ENCODE measurements around the gene C11orf54. TPM values are rescaled to one million over a fixed set of nuclear protein-coding genes. Genes with fewer than 3 reads are reported as not detected.

The C11orf54 gene
- 11.3 and 12.1 TPM in 2 replicates for polyA plus RNA-seq (2013)

DNA sequence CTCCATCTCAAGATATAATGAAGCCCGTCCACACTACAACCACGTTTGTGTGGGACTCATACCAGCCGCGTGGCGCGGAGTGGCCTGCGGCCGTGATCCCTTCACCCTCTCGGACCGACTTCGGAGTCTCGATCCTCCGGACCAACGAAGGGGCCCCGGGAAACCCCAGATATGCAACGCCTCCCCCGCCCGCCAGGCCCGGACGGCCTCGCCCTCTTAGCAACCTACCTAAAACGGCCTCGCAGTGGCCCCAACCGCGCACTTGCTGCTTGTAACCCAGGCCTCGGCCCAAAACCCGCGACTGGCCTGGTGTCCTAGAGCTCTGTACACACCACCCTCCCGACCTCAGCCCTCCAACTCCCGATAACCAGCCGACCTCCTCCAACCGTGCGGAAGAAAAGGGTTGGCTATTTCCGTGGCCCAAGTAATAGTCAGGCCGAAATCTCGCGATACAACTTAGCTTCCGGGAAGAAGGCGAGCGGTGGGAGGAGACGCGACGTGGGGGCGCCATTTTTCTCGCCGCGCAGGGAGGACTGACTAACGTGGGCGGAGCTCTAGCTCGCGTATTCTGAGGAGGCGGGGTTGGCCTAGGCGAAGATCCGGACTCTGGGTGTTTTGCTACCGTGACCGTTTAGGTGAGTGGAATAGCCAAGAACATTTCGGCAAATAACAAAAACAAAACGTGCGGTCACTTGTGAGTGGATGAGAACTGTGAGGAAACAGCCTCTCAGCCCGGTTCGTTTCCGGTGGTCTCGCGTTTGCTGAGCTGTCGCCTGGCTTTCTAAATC lies at the start of gene C11orf54, which contains the start of gene TAF1D:
C11orf54 (plus strand) TSS at position 579 of the 788 bp plus-strand sequence. CDS start 5,722 bp downstream, outside the sequence.
TAF1D (minus strand) TSS at position 402 of the 788 bp plus-strand sequence. CDS start 2,191 bp downstream, outside the sequence.
- peak within 1 kb of the TSS; percentile 93 for H3K4ac ChIP-seq (ENCODE audit: low read depth, low read length)
- peak within 1 kb of the TSS; percentile 91 for H3K27ac ChIP-seq (ENCODE audit: low read depth, low read length)
- H3K9ac ChIP-seq (ENCODE audit: low read length) = peak within 1 kb of the TSS; percentile 97
- H3K4me3 ChIP-seq (ENCODE audit: low read depth, low read length) = peak within 1 kb of the TSS; percentile 97
- no peak within 1 kb of the TSS for H3K23ac ChIP-seq (ENCODE audit: low read length)
- peaks cover 0 to 3% of the 10 kb centered on the region in 2 experiments for H3K4me1 ChIP-seq (ENCODE audit: control insufficient read depth in 1 of 2, insufficient read depth in 2 of 2, low read length in 2 of 2)
- peaks cover 14% of the 10 kb centered on the region for H3K79me2 ChIP-seq (ENCODE audit: control insufficient read depth, insufficient read depth, low read length, poor library complexity)
- no peak within 1 kb of the TSS for H2BK12ac ChIP-seq (ENCODE audit: low read length)
- no peaks in the 10 kb centered on the region for H3K9me3 ChIP-seq (ENCODE audit: insufficient read depth, low read depth, low read length)
- WGBS (ENCODE audit: extremely low coverage, insufficient coverage, insufficient read length) = no CpG with 5 or more reads among the region's 65 CpGs
- DNase-seq = peak; percentile 98 to 100
- H3K4me2 ChIP-seq (ENCODE audit: low read length) = peak within 1 kb of the TSS; percentile 89
- H2BK5ac ChIP-seq (ENCODE audit: low read depth, low read length, poor library complexity) = peak within 1 kb of the TSS; percentile 90
- H3K27me3 ChIP-seq (ENCODE audit: insufficient read depth, low read length) = no peaks in the 10 kb centered on the region
- peak within 1 kb of the TSS; percentile 64 for H2AK5ac ChIP-seq (ENCODE audit: low read length)
- H4K91ac ChIP-seq (ENCODE audit: low read depth, low read length) = peak within 1 kb of the TSS; percentile 87
- H4K12ac ChIP-seq (ENCODE audit: low read depth, low read length) = peak within 1 kb of the TSS; percentile 91
- peak within 1 kb of the TSS; percentile 80 for H2AFZ ChIP-seq (ENCODE audit: insufficient read depth, low read length, poor library complexity)
- H3K18ac ChIP-seq (ENCODE audit: low read length) = peak within 1 kb of the TSS; percentile 86
- peaks cover 13% of the 10 kb centered on the region for H3K79me1 ChIP-seq (ENCODE audit: low read length)
- H2BK120ac ChIP-seq (ENCODE audit: insufficient read depth, low read length, poor library complexity) = peak within 1 kb of the TSS; percentile 81
- H3K36me3 ChIP-seq (ENCODE audit: control insufficient read depth in 1 of 2, insufficient read depth in 2 of 2, low read length in 2 of 2) = peaks cover 4 to 12% of the 10 kb centered on the region in 2 experiments
- peak within 1 kb of the TSS; percentile 91 for H3K14ac ChIP-seq (ENCODE audit: low read length)
- peak within 1 kb of the TSS; percentile 91 for H4K8ac ChIP-seq (ENCODE audit: low read depth, low read length)

DNA sequence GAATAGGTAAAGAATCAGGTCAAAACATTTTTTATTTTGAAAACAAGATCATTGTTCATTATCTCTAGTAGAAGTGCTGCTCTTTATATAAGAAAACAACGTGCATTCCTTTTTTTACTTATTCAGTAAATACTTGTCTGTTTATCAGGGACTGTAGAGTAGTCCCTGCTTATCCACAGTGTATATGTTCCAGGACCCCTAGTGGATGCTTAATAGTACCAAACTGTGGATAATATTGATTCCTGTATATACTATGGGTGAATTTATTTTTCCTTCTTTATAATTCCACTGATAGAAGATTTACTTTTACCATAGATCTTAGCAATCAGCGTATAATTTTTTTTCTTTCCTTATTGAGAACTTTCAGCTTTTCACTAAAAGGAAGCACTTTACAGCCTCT lies 47.4 kb upstream of the C11orf54 start:
- Histone ChIP-seq H3K79me2 (ENCODE audit: control insufficient read depth, insufficient read depth, low read length, poor library complexity) (no peaks in the 10 kb centered on the region), H4K12ac (ENCODE audit: low read depth, low read length) (no peak overlapping the region), H3K79me1 (ENCODE audit: low read length) (no peaks in the 10 kb centered on the region), H3K4me1 (ENCODE audit: control insufficient read depth in 1 of 2, insufficient read depth in 2 of 2, low read length in 2 of 2) (no peaks in the 10 kb centered on the region), H4K91ac (ENCODE audit: low read depth, low read length) (no peak overlapping the region), H3K18ac (ENCODE audit: low read length) (no peak overlapping the region), H4K8ac (ENCODE audit: low read depth, low read length) (no peak overlapping the region), H3K27ac (ENCODE audit: low read depth, low read length) (no peak overlapping the region), H2BK120ac (ENCODE audit: insufficient read depth, low read length, poor library complexity) (no peak overlapping the region), H3K23ac (ENCODE audit: low read length) (no peak overlapping the region), H3K9ac (ENCODE audit: low read length) (no peak overlapping the region), H3K27me3 (ENCODE audit: insufficient read depth, low read length) (no peaks in the 10 kb centered on the region), H2BK5ac (ENCODE audit: low read depth, low read length, poor library complexity) (no peak overlapping the region), H2AFZ (ENCODE audit: insufficient read depth, low read length, poor library complexity) (no peak overlapping the region), H3K4me2 (ENCODE audit: low read length) (no peak overlapping the region), H3K4ac (ENCODE audit: low read depth, low read length) (no peak overlapping the region), H2BK12ac (ENCODE audit: low read length) (no peak overlapping the region), H3K9me3 (ENCODE audit: insufficient read depth, low read depth, low read length) (no peaks in the 10 kb centered on the region), H3K14ac (ENCODE audit: low read length) (no peak overlapping the region), H2AK5ac (ENCODE audit: low read length) (no peak overlapping the region), H3K4me3 (ENCODE audit: low read depth, low read length) (no peak overlapping the region), H3K36me3 (ENCODE audit: control insufficient read depth in 1 of 2, insufficient read depth in 2 of 2, low read length in 2 of 2) (peaks cover 10 to 29% of the 10 kb centered on the region in 2 experiments)
- WGBS (ENCODE audit: extremely low coverage, insufficient coverage, insufficient read length) = no CpG with 5 or more reads among the region's 2 CpGs
- no peak for DNase-seq

DNA sequence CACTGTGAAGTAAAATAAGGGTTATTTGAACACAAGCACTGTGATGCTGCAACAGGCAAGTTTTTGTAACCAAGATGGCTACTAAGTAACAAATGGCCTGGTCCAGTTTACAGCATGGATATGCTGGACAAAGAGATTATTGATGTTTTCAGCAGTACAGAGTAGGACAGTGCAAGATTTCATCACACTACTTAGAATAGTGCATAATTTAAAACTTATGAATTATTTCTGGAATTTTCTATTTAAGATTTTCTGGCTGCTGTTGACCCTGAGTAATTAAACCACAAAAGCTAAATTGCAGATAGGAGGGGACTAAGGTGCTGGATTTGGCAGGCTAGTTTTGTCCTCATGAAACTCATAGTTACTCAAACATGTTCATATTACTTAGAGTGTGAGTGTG lies 46.9 kb upstream of the C11orf54 start:
- Histone ChIP-seq H4K91ac (ENCODE audit: low read depth, low read length) (no peak overlapping the region), H3K27ac (ENCODE audit: low read depth, low read length) (no peak overlapping the region), H3K9me3 (ENCODE audit: insufficient read depth, low read depth, low read length) (no peaks in the 10 kb centered on the region), H3K4me3 (ENCODE audit: low read depth, low read length) (no peak overlapping the region), H2BK120ac (ENCODE audit: insufficient read depth, low read length, poor library complexity) (no peak overlapping the region), H3K79me2 (ENCODE audit: control insufficient read depth, insufficient read depth, low read length, poor library complexity) (no peaks in the 10 kb centered on the region), H3K79me1 (ENCODE audit: low read length) (no peaks in the 10 kb centered on the region), H3K18ac (ENCODE audit: low read length) (no peak overlapping the region), H4K8ac (ENCODE audit: low read depth, low read length) (no peak overlapping the region), H4K12ac (ENCODE audit: low read depth, low read length) (no peak overlapping the region), H2AFZ (ENCODE audit: insufficient read depth, low read length, poor library complexity) (no peak overlapping the region), H3K9ac (ENCODE audit: low read length) (no peak overlapping the region), H3K27me3 (ENCODE audit: insufficient read depth, low read length) (no peaks in the 10 kb centered on the region), H2BK5ac (ENCODE audit: low read depth, low read length, poor library complexity) (no peak overlapping the region), H3K36me3 (ENCODE audit: control insufficient read depth in 1 of 2, insufficient read depth in 2 of 2, low read length in 2 of 2) (peaks cover 9 to 26% of the 10 kb centered on the region in 2 experiments), H2BK12ac (ENCODE audit: low read length) (no peak overlapping the region), H3K4me1 (ENCODE audit: control insufficient read depth in 1 of 2, insufficient read depth in 2 of 2, low read length in 2 of 2) (no peaks in the 10 kb centered on the region), H3K14ac (ENCODE audit: low read length) (no peak overlapping the region), H2AK5ac (ENCODE audit: low read length) (no peak overlapping the region), H3K4ac (ENCODE audit: low read depth, low read length) (no peak overlapping the region), H3K23ac (ENCODE audit: low read length) (no peak overlapping the region), H3K4me2 (ENCODE audit: low read length) (no peak overlapping the region)
- DNase-seq = no peak

DNA sequence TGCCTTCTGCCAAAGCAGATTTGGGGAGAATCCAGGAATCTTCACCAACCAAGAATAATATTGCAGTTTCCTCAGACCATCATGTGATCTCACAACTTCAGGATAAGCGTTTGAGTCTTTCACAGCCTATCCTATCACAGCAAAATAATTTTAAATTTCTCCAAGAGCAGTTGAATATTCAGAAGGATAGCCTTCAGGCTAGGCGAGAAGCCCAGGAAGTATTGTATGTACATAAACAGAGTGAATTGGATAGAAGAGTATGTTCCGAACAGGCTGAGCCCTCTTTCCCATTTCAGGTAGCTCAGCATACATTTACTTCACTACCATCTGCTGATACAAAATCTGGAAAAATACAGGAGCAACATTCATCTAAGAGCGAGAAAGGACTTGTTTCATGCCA lies 43.9 kb upstream of the C11orf54 start:
- Histone ChIP-seq H4K12ac (ENCODE audit: low read depth, low read length) (no peak overlapping the region), H3K79me2 (ENCODE audit: control insufficient read depth, insufficient read depth, low read length, poor library complexity) (no peaks in the 10 kb centered on the region)

More for the DNA sequence above, 43.9 kb upstream of the C11orf54 start:
- H3K27ac ChIP-seq (ENCODE audit: low read depth, low read length) = no peak overlapping the region
- WGBS (ENCODE audit: extremely low coverage, insufficient coverage, insufficient read length) = no CpG with 5 or more reads among the region's 4 CpGs
- no peaks in the 10 kb centered on the region for H3K4me1 ChIP-seq (ENCODE audit: control insufficient read depth in 1 of 2, insufficient read depth in 2 of 2, low read length in 2 of 2)
- no peaks in the 10 kb centered on the region for H3K79me1 ChIP-seq (ENCODE audit: low read length)
- no peak overlapping the region for H3K18ac ChIP-seq (ENCODE audit: low read length)
- no peak overlapping the region for H2BK12ac ChIP-seq (ENCODE audit: low read length)
- no peak overlapping the region for H3K4ac ChIP-seq (ENCODE audit: low read depth, low read length)
- no peaks in the 10 kb centered on the region for H3K27me3 ChIP-seq (ENCODE audit: insufficient read depth, low read length)
- peaks cover 14 to 31% of the 10 kb centered on the region in 2 experiments for H3K36me3 ChIP-seq (ENCODE audit: control insufficient read depth in 1 of 2, insufficient read depth in 2 of 2, low read length in 2 of 2)
- H3K9ac ChIP-seq (ENCODE audit: low read length) = no peak overlapping the region
- H3K4me2 ChIP-seq (ENCODE audit: low read length) = no peak overlapping the region
- H3K14ac ChIP-seq (ENCODE audit: low read length) = no peak overlapping the region
- H2AK5ac ChIP-seq (ENCODE audit: low read length) = no peak overlapping the region
- no peak overlapping the region for H3K23ac ChIP-seq (ENCODE audit: low read length)
- H2AFZ ChIP-seq (ENCODE audit: insufficient read depth, low read length, poor library complexity) = no peak overlapping the region
- H4K91ac ChIP-seq (ENCODE audit: low read depth, low read length) = no peak overlapping the region
- H3K4me3 ChIP-seq (ENCODE audit: low read depth, low read length) = no peak overlapping the region
- H2BK120ac ChIP-seq (ENCODE audit: insufficient read depth, low read length, poor library complexity) = no peak overlapping the region
- no peak overlapping the region for H2BK5ac ChIP-seq (ENCODE audit: low read depth, low read length, poor library complexity)
- no peak for DNase-seq
- no peak overlapping the region for H4K8ac ChIP-seq (ENCODE audit: low read depth, low read length)
- H3K9me3 ChIP-seq (ENCODE audit: insufficient read depth, low read depth, low read length) = no peaks in the 10 kb centered on the region
